Skeletal muscle tissue (tissue), 5 donors: ENCODE results near the gene ACAP2. TPM values are rescaled to one million over a fixed set of nuclear protein-coding genes. Genes with fewer than 3 reads are reported as not detected.

Experiments
- H3K27ac ChIP-seq: one replicate; pipeline ENCODE4 v1.7.0; 2013; ENCODE audit warnings: mild to moderate bottlenecking, low read depth, low read length, inconsistent platforms
- H3K27me3 ChIP-seq, 3 donors: one replicate each; pipeline ENCODE4 v1.7.0; 2013; ENCODE audit warnings: low read length in 3 of 3; ENCODE audit not compliant: control insufficient read depth in 3 of 3, insufficient read depth in 3 of 3
- H3K36me3 ChIP-seq, 3 donors: one replicate each; pipeline ENCODE4 v1.7.0; 2013; ENCODE audit warnings: low read length in 3 of 3; ENCODE audit not compliant: control insufficient read depth in 3 of 3, insufficient read depth in 3 of 3
- H3K4me1 ChIP-seq, 3 donors: one replicate each; pipeline ENCODE4 v1.7.0; 2013; ENCODE audit warnings: low read length in 3 of 3, mild to moderate bottlenecking in 3 of 3; ENCODE audit not compliant: control insufficient read depth in 3 of 3, insufficient read depth in 3 of 3
- H3K4me3 ChIP-seq, 3 donors: one replicate each; pipeline ENCODE4 v1.7.0; 2013; ENCODE audit warnings: low read length in 3 of 3
- H3K9ac ChIP-seq, 3 donors: one replicate each; pipeline ENCODE4 v1.7.0; 2013; ENCODE audit warnings: low read length in 3 of 3, mild to moderate bottlenecking in 3 of 3, moderate library complexity in 2 of 3, low read depth in 1 of 3
- H3K9me3 ChIP-seq, 3 donors: one replicate each; pipeline ENCODE4 v1.7.0; 2013; ENCODE audit warnings: low read length in 3 of 3; ENCODE audit not compliant: control insufficient read depth in 3 of 3
- small RNA-seq: library from RNA; depleted of rRNA; stranded (forward); fragments of <200 nt; gene quantifications from one replicate; pipeline ENCODE3, GENCODE V24; 2014
- total RNA-seq: library from RNA; depleted of rRNA; stranded (reverse); fragments of >200 nt; gene quantifications from one replicate; pipeline ENCODE4 v1.2.3, GENCODE V29; 2014
- donor health status: Osteomylitis.

The ACAP2 gene
- total RNA-seq, 1 donor from 2014 or later: 52.7 TPM

- Histone ChIP-seq H3K4me3 (no peak overlapping the region), H3K9ac (no peak overlapping the region), H3K36me3 (peaks cover 4 to 5% (median 4%) of the 10 kb centered on the region in 3 donors), H3K27ac (no peak overlapping the region), H3K27me3 (no peaks in the 10 kb centered on the region), H3K4me1 (peaks cover 4 to 9% (median 7%) of the 10 kb centered on the region in 3 donors), H3K9me3 (no peaks in the 10 kb centered on the region)
Observed at GRCh38 chr3:195227871-195228270, 214.9 kb downstream of the ACAP2 start.

- peaks cover 4 to 5% (median 4%) of the 10 kb centered on the region in 3 donors for H3K36me3 ChIP-seq
- no peaks in the 10 kb centered on the region for H3K9me3 ChIP-seq
- H3K27me3 ChIP-seq: no peaks in the 10 kb centered on the region
- H3K9ac ChIP-seq: no peak overlapping the region
- no peak overlapping the region for H3K27ac ChIP-seq
- H3K4me1 ChIP-seq: peaks cover 4 to 9% (median 7%) of the 10 kb centered on the region in 3 donors
- no peak overlapping the region for H3K4me3 ChIP-seq
Observed at GRCh38 chr3:195226900-195227447, 215.8 kb downstream of the ACAP2 start.

GRCh38 chr3:195226445-195226844 lies 216.4 kb downstream of the ACAP2 start:
- Histone ChIP-seq H3K4me3 (no peak overlapping the region), H3K27me3 (no peaks in the 10 kb centered on the region), H3K9ac (no peak overlapping the region), H3K9me3 (no peaks in the 10 kb centered on the region), H3K27ac (no peak overlapping the region), H3K4me1 (peaks cover 7 to 11% (median 9%) of the 10 kb centered on the region in 3 donors), H3K36me3 (peaks cover 4 to 5% (median 4%) of the 10 kb centered on the region in 3 donors)

GRCh38 chr3:195224980-195225580 lies 217.7 kb downstream of the ACAP2 start:
- no peaks in the 10 kb centered on the region for H3K27me3 ChIP-seq
- H3K4me3 ChIP-seq: no peak overlapping the region
- H3K9ac ChIP-seq: no peak overlapping the region
- no peaks in the 10 kb centered on the region for H3K9me3 ChIP-seq
- H3K4me1 ChIP-seq: peaks cover 7 to 13% (median 11%) of the 10 kb centered on the region in 3 donors
- no peak overlapping the region for H3K27ac ChIP-seq
- peaks cover 4 to 5% (median 4%) of the 10 kb centered on the region in 3 donors for H3K36me3 ChIP-seq

Small RNAs within 50 kb of the gene (small RNA-seq; reads per million reads assigned to genes)
- gene RF00019: not detected

Other genes with a start within 250 kb of the ACAP2 start
- 13.6 TPM for gene XXYLT1, start 171.9 kb downstream of the ACAP2 start, total RNA-seq
- gene PPP1R2, start 100.3 kb upstream of the ACAP2 start, total RNA-seq: 42.8 TPM
- 20.4 TPM for gene APOD, start 140.9 kb upstream of the ACAP2 start, total RNA-seq